PC-9 (cell line): ENCODE data around the gene METTL13. TPM values are rescaled to one million over a fixed set of nuclear protein-coding genes. Genes with fewer than 3 reads are reported as not detected.

ENCODE experiments used
- BruUV-seq: library from RNA; stranded (reverse); fragments of 400-500 nt; replicated peaks from 2 replicates; lab custom pipeline; 2021; lab: Mats Ljungman, UMichigan
- CTCF ChIA-PET: fragments of 300-600 bp; sonication (Branson Sonifier 250); formaldehyde crosslinking; loops from one replicate; lab custom pipeline; 2022; ENCODE audit warnings: antibody characterized with exemption; lab: Charles Lee
- POLR2A ChIA-PET: fragments of 300-600 bp; sonication (Branson Sonifier 250); formaldehyde crosslinking; loops from one replicate; lab custom pipeline; 2022; ENCODE audit warnings: antibody characterized with exemption; ENCODE audit not compliant: unreplicated experiment; lab: Charles Lee
- DNase-seq, 2 experiments: peaks; one replicate each; pipeline versions ENCODE4 v3.0.0 to v3.0.0-alpha.2; 2015 to 2022; ENCODE audit warnings: mixed read lengths in 1 of 2
- H2AFZ ChIP-seq: fragments of 200-600 bp; sonication (generic); 2 replicates; pipeline ENCODE4 v1.8.1; 2017; ENCODE audit warnings: antibody characterized with exemption
- H3F3A ChIP-seq: fragments of 200-600 bp; sonication (generic); 2 replicates; pipeline ENCODE4 v1.8.1; 2017; ENCODE audit warnings: antibody characterized with exemption, mild to moderate bottlenecking, low read depth; ENCODE audit not compliant: insufficient read depth
- H3K27ac ChIP-seq: fragments of 200-600 bp; sonication (generic); 2 replicates; pipeline ENCODE4 v1.6.1; 2016; ENCODE audit warnings: mixed run types
- H3K27me3 ChIP-seq: fragments of 200-600 bp; sonication (generic); 2 replicates; pipeline ENCODE4 v1.6.1; 2016; ENCODE audit warnings: low read depth, mixed run types; ENCODE audit not compliant: insufficient read depth
- H3K36me3 ChIP-seq: fragments of 200-600 bp; sonication (generic); 2 replicates; pipeline ENCODE4 v1.6.1; 2016; ENCODE audit warnings: low read depth, mixed run types
- H3K4me1 ChIP-seq: fragments of 200-600 bp; sonication (generic); replicated peaks from 2 replicates; pipeline ENCODE4 v1.6.1; 2016; ENCODE audit warnings: mixed run types; ENCODE audit not compliant: insufficient read depth
- H3K4me2 ChIP-seq: fragments of 200-600 bp; sonication (generic); 2 replicates; pipeline ENCODE4 v1.6.1; 2017; ENCODE audit warnings: mixed run types
- H3K4me3 ChIP-seq: fragments of 200-600 bp; sonication (generic); 2 replicates; pipeline ENCODE4 v1.6.1; 2016; ENCODE audit warnings: mixed run types
- H3K79me2 ChIP-seq: fragments of 200-600 bp; sonication (generic); 2 replicates; pipeline ENCODE4 v1.6.1; 2017; ENCODE audit warnings: low read depth, mixed run types
- H3K9me2 ChIP-seq: fragments of 200-600 bp; sonication (generic); 2 replicates; pipeline ENCODE4 v1.8.1; 2017; ENCODE audit warnings: mild to moderate bottlenecking; ENCODE audit not compliant: insufficient read depth
- H3K9me3 ChIP-seq: fragments of 200-600 bp; sonication (generic); 2 replicates; pipeline ENCODE4 v1.8.1; 2016; ENCODE audit warnings: low read depth; ENCODE audit not compliant: insufficient read depth
- H4K20me1 ChIP-seq: fragments of 200-600 bp; sonication (generic); 2 replicates; pipeline ENCODE4 v1.8.1; 2017; ENCODE audit not compliant: insufficient read depth
- EZH2 ChIP-seq: fragments of 200-600 bp; sonication (generic); IDR thresholded peaks from 2 replicates; pipeline ENCODE4 v1.8.0; 2017; ENCODE audit warnings: antibody characterized with exemption, low read depth
- intact Hi-C: fragments of 100-400 bp; cut with micrococcal nuclease; formaldehyde crosslinking; loops from one replicate; pipeline ENCODE4 v1.10.0; 2022; ENCODE audit not compliant: unreplicated experiment
- total RNA-seq: library from RNA; stranded (reverse); gene quantifications from 2 replicates; pipeline ENCODE4 v1.2.3, GENCODE V29; 2021
- TF ChIP-seq, protein P1 (sequence below): fragments of 200-600 bp; sonication (generic); conservative IDR thresholded peaks from 2 replicates; pipeline ENCODE4 v1.6.1; 2017; ENCODE audit warnings: mixed run types, antibody characterized with exemption, mild to moderate bottlenecking, moderate library complexity

The METTL13 gene
- total RNA-seq, 1 experiment from 2014 or later: 32.2 TPM

DNA sequence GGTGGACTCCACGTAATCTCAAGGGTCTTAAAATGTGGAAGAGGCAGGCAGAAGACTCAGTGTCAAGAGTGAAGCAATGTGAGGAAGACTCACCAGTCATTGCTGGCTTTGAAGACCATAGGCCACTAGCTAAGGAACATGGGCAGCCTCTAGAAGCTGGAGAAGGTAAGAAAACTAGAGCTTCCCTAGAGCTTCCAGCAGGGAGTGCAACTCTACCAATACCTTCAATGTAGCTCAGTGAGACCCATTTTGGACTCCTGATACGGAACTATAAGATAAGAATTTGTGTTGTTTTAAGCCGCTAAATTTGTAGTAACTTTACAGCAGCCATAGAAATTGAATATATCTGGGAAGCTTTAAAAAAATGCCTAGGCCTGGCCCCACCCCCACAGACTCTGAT is 18.9 kb downstream of the METTL13 start:
- peaks cover 9% of the 10 kb centered on the region; the same call in 1 of the 2 replicates for H3K36me3 ChIP-seq
- TF ChIP-seq, protein P1, sequence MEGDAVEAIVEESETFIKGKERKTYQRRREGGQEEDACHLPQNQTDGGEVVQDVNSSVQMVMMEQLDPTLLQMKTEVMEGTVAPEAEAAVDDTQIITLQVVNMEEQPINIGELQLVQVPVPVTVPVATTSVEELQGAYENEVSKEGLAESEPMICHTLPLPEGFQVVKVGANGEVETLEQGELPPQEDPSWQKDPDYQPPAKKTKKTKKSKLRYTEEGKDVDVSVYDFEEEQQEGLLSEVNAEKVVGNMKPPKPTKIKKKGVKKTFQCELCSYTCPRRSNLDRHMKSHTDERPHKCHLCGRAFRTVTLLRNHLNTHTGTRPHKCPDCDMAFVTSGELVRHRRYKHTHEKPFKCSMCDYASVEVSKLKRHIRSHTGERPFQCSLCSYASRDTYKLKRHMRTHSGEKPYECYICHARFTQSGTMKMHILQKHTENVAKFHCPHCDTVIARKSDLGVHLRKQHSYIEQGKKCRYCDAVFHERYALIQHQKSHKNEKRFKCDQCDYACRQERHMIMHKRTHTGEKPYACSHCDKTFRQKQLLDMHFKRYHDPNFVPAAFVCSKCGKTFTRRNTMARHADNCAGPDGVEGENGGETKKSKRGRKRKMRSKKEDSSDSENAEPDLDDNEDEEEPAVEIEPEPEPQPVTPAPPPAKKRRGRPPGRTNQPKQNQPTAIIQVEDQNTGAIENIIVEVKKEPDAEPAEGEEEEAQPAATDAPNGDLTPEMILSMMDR: no peak
- no peak for TF ChIP-seq EZH2
- CTCF ChIA-PET: interaction anchor here (1.7 to 4.7 kb wide), 3 partner anchors 155 to 188 kb away, joined by 4 to 50 read pairs (median 11); no protein-coding TSS in a partner anchor
- H3K9me3 ChIP-seq: no peaks in the 10 kb centered on the region
- H3K79me2 ChIP-seq: no peaks in the 10 kb centered on the region
- H3K4me3 ChIP-seq: no peak overlapping the region
- no TSS peak for BruUV-seq
- no peaks in the 10 kb centered on the region for H3K27me3 ChIP-seq
- DNase-seq: no peak
- 0 out of 2 replicates have a peak, but pooled peaks cover 9% of the 10 kb centered on the region for H3F3A ChIP-seq
- H3K27ac ChIP-seq: no peak overlapping the region
- no peaks in the 10 kb centered on the region for H3K9me2 ChIP-seq
- H4K20me1 ChIP-seq: no peaks in the 10 kb centered on the region
- POLR2A ChIA-PET: interaction anchor here (0.6 to 0.7 kb wide), 2 partner anchors 47 to 179 kb away, joined by 3 read pairs; no protein-coding TSS in a partner anchor
- no peak overlapping the region for H3K4me2 ChIP-seq
- H2AFZ ChIP-seq: no peak overlapping the region
- no peaks in the 10 kb centered on the region for H3K4me1 ChIP-seq
- intact Hi-C loops: loop anchor here (5.0 kb wide), 3 partner anchors 153 to 922 kb away; no protein-coding TSS in a partner anchor

DNA sequence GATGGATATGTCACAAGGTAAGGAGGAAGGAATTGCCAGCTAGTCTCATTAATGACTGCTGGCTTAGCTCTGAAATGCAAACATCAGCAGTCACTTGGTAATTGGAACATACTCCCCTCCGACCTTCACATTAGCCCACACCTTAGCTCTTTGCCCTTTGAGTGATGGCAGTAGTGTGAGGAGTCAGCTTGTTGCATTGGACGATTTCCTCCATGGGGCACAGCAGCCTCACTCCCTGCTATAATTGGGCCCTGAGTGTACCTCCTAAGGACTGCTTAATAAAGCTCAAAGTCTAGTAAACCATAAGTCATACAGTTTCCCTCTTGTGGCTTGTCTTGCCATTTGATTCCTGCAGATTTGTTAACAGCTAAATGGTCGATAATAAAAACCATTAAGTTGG is 19.4 kb downstream of the METTL13 start:
- Histone ChIP-seq H3K4me2 (no peak overlapping the region), H3K9me3 (no peaks in the 10 kb centered on the region), H3K79me2 (no peaks in the 10 kb centered on the region), H3K4me3 (no peak overlapping the region), H3K36me3 (peaks cover 5% of the 10 kb centered on the region; the same call in 1 of the 2 replicates), H4K20me1 (no peaks in the 10 kb centered on the region), H3K4me1 (no peaks in the 10 kb centered on the region), H3K27ac (no peak overlapping the region), H3F3A (0 out of 2 replicates have a peak, but pooled peaks cover 9% of the 10 kb centered on the region), H3K27me3 (no peaks in the 10 kb centered on the region), H3K9me2 (no peaks in the 10 kb centered on the region), H2AFZ (no peak overlapping the region)
- no peak for TF ChIP-seq EZH2
- TF ChIP-seq, protein P1: no peak
- no peak for DNase-seq
- intact Hi-C loops: loop anchor here (1.0 to 5.0 kb wide), 4 partner anchors 154 to 921 kb away; no protein-coding TSS in a partner anchor
- BruUV-seq: no TSS peak
- POLR2A ChIA-PET: interaction anchor here (0.6 to 0.7 kb wide), 2 partner anchors 47 to 179 kb away, joined by 3 read pairs; no protein-coding TSS in a partner anchor
- CTCF ChIA-PET: interaction anchor here (0.6 to 4.7 kb wide), 5 partner anchors 156 to 598 kb away, joined by 4 to 50 read pairs (median 7); no protein-coding TSS in a partner anchor

DNA sequence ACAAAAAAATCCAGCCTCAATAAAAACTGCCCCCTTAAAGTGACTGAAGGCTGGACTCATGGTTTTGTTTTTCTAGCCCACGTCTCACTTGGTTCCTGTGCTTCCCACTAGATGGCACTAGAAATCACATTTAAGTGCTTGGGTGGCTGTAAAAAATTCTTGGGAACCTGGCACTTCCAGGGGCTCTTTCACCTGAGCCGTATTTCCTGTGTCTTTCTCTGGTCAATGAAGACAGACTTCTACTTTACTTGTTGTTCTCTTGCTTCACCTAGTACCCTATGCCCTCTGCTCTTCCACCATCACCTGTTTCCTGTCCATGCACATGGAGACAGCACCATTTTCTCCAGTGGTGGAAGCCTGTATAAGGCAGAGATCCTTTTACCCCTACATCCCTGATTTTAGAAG is 20.0 kb downstream of the METTL13 start:
- no peak overlapping the region for H3K4me2 ChIP-seq
- intact Hi-C loops: loop anchor here (1.0 to 5.0 kb wide), 4 partner anchors 154 to 921 kb away; no protein-coding TSS in a partner anchor
- no peaks in the 10 kb centered on the region for H3K9me3 ChIP-seq
- BruUV-seq: no TSS peak
- CTCF ChIA-PET: interaction anchor here (0.5 to 4.7 kb wide), 8 partner anchors 15 to 836 kb away, joined by 3 to 50 read pairs (median 4); no protein-coding TSS in a partner anchor
- POLR2A ChIA-PET: no interaction called here
- H3K27me3 ChIP-seq: no peaks in the 10 kb centered on the region
- peak in 1 of 2 experiments; percentile 43 for DNase-seq
- H4K20me1 ChIP-seq: no peaks in the 10 kb centered on the region
- H3K9me2 ChIP-seq: no peaks in the 10 kb centered on the region
- TF ChIP-seq EZH2: no peak
- TF ChIP-seq, protein P1: peak; percentile 82
- 0 out of 2 replicates have a peak, but pooled peaks cover 9% of the 10 kb centered on the region for H3F3A ChIP-seq
- peaks cover 5% of the 10 kb centered on the region; the same call in 1 of the 2 replicates for H3K36me3 ChIP-seq
- no peaks in the 10 kb centered on the region for H3K4me1 ChIP-seq
- H3K4me3 ChIP-seq: no peak overlapping the region
- no peak overlapping the region for H2AFZ ChIP-seq
- H3K79me2 ChIP-seq: no peaks in the 10 kb centered on the region
- H3K27ac ChIP-seq: no peak overlapping the region
